ENCODE measurements around the gene ZDHHC6.
A peak's percentile ranks its signal among the peaks of the same experiment; 100 is the strongest.

ZDHHC6 gene

DNA sequence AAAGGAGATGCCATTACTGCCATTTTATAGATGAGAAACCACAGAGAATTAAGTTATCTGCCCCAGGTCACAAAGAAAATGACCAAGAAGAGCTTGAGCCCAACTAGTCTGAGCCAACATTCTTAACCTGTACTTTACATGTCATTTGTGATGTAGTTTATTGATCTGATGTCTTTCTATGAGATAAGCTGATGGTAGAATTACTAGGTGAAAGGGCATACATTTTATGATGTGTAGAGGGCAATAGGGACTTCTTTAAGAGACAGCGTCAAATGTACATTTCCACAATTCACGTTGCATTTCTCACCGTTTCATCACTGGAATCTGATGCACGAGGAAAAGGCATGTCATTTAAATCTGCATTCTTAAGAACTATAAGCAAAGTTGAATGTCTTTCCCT is 61.5 kb downstream of the ZDHHC6 start:
- DNase-seq (ENCODE audit: low read depth): no peak
- TF ChIP-seq, protein P1, sequence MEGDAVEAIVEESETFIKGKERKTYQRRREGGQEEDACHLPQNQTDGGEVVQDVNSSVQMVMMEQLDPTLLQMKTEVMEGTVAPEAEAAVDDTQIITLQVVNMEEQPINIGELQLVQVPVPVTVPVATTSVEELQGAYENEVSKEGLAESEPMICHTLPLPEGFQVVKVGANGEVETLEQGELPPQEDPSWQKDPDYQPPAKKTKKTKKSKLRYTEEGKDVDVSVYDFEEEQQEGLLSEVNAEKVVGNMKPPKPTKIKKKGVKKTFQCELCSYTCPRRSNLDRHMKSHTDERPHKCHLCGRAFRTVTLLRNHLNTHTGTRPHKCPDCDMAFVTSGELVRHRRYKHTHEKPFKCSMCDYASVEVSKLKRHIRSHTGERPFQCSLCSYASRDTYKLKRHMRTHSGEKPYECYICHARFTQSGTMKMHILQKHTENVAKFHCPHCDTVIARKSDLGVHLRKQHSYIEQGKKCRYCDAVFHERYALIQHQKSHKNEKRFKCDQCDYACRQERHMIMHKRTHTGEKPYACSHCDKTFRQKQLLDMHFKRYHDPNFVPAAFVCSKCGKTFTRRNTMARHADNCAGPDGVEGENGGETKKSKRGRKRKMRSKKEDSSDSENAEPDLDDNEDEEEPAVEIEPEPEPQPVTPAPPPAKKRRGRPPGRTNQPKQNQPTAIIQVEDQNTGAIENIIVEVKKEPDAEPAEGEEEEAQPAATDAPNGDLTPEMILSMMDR (IDR thresholded peaks at IDR 0.05; ENCODE audit: insufficient read depth, low read depth, low read length, missing control alignments): no peak
- H3K4me3 ChIP-seq (ENCODE audit: low read length): no peak overlapping the region

DNA sequence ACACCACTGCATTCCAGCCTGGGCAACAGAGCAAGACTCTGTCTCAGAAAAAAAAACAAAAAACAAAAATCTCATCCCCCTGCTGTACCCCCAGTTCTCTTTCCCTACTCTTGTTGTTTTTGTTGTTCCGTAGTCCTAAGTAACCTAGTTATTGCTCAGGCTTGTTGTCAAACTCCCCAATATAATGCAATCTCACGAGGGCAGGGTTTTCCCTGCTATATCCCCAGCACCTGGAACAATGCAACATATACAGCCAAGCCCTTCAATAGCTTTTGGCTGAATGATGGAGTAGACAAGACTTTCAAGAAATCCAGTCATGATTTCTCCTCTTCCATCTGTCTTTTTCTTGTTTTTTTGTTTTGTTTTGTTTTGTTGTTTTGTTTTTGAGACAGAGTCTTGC is 62.6 kb downstream of the ZDHHC6 start:
- no peak overlapping the region for H3K4me3 ChIP-seq (ENCODE audit: low read length)
- TF ChIP-seq, protein P1 (IDR thresholded peaks at IDR 0.05; ENCODE audit: insufficient read depth, low read depth, low read length, missing control alignments): no peak
- no peak for DNase-seq (ENCODE audit: low read depth)

DNA sequence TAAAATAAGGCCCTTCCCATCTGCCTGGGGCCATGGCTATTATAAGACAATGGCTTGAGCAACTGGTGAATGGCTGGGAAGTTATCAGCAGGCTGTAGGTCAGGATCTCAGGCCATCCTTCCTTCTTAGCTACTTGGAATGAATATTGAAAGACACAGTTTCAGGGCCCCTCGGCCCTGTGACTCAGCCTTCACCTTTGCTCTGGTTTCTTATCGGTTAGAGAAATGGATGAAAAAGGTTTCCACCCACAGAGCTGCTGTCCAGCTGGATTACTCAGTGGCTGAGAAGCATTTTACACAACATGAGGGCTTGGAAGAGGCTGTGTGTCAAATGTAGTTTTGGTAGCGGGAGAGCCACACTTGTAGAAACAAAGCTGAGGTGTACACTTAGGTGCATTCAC is 63.4 kb downstream of the ZDHHC6 start:
- peak; percentile 23 for DNase-seq (ENCODE audit: low read depth)
- H3K4me3 ChIP-seq (ENCODE audit: low read length): no peak overlapping the region
- TF ChIP-seq, protein P1 (IDR thresholded peaks at IDR 0.05; ENCODE audit: insufficient read depth, low read depth, low read length, missing control alignments): no peak

DNA sequence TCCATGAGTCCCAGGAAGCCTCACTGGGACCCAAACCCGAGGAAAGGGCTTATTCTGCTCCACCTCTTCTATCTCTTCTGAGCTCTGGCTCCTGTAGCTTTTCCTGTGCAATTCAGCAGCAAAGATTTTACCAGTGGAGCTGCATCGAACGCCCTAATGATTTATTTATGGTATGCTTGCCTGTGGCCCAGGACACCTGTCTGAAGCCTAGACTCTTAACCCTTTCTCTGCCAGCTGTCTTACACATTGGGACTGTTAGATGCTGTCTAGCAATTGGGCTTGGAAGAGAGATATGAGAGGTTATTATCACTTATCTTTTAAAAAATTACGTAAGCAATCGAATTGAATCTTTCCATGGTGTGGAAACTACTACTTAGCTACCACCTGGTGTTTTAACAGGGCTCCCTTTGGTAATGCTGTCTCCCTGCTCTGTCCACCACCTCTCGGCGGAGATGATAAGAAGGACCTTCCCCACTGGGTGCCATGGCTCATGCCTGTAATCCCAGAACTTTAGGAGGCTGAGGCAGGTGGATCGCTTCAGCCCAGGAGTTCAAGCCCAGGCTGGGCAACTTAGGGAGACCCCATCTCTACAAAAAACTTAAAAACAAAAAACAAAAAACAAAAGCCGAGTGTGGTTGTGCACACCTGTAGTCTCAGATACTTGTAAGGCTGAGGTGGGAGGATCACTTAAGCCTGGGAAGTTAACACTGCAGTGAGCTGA is 64.0 kb downstream of the ZDHHC6 start:
- no peak for DNase-seq (ENCODE audit: low read depth)
- no peak overlapping the region for H3K4me3 ChIP-seq (ENCODE audit: low read length)
- TF ChIP-seq, protein P1 (IDR thresholded peaks at IDR 0.05; ENCODE audit: insufficient read depth, low read depth, low read length, missing control alignments): no peak

All from epithelial cell of esophagus (primary cell).